ENCODE results near the gene TGM1. TPM values are rescaled to one million over a fixed set of nuclear protein-coding genes. Genes with fewer than 3 reads are reported as not detected.

TGM1 gene
- total RNA-seq, 1 experiment from 2014 or later: 2.9 TPM

DNA sequence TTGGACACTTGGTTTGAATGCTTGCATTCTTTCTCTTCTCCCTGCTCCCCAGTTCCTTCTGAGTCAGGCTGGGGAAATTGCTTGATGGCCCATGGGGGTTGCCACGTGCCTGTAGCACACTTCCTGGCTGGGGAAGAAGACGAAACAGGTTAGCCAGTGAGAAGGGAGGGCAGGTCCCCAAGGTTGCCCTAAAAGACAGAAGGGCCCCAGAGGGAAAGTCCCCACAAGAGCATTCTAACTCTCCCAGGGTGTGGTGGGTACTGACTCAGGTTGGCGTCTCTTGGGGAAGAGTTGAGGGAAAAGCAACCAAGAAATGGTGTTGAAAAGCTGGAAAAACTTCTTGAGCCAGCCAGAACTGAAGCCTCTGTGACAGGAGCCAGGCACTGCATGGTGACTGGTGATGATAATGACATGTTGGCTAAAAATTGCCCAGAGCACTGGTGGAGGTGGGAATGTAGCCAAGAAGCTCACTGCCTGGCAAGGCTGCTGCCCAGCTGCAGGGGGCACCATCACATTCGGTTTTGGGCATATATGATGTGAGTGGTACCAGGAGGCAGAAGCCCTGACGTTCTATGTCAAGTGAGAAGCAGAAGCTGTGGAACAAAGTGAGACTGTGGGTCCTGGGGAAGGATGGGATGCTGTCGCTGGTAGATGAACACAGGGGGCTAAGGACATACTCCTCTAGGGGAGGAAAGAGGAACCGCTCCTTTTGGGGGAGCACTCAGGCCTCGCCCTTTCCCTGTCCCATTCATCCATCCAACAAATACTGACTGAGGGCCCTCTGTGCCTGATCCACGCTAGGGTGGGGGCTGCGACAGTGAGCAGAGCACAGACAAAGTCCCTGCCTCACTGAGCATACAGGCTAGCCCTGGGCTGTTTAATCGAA lies 16.6 kb upstream of the TGM1 start:
- Mint-ChIP-seq H3K4me3 (no peak overlapping the region), H3K4me1 (peaks cover 2% of the 10 kb centered on the region in 2 experiments; a peak in 1 of 4 replicates), H3K9me3 (no peaks in the 10 kb centered on the region), H3K27ac (no peak overlapping the region), H3K36me3 (ENCODE audit: insufficient read depth in 1 of 3, low read depth in 3 of 3) (no peaks in the 10 kb centered on the region), H3K27me3 (ENCODE audit: low read depth) (no peaks in the 10 kb centered on the region)
- no peak overlapping the region for H3K27ac ChIP-seq (ENCODE audit: insufficient read length, low read depth, low read length)
- no peak overlapping the region for H3K9ac ChIP-seq (ENCODE audit: extremely low read depth, insufficient read length, low read length)
- H3K56ac ChIP-seq (ENCODE audit: insufficient read length, low read depth, low read length): no peak overlapping the region
- H2AK5ac ChIP-seq (ENCODE audit: insufficient read length, low read length): no peak overlapping the region
- no peaks in the 10 kb centered on the region for H3K4me1 ChIP-seq (ENCODE audit: insufficient read depth, low read length)
- H2BK12ac ChIP-seq (ENCODE audit: insufficient read length, low read depth, low read length): no peak overlapping the region
- H3K9me3 ChIP-seq (ENCODE audit: control insufficient read depth, low read depth, low read length): no peaks in the 10 kb centered on the region
- H3T11ph ChIP-seq (ENCODE audit: low read length): no peak overlapping the region
- no peak overlapping the region for H2AFZ ChIP-seq (ENCODE audit: low read length)
- no peak overlapping the region for H3K14ac ChIP-seq (ENCODE audit: insufficient read depth, low read length)
- no peak overlapping the region for H3K4me2 ChIP-seq (ENCODE audit: insufficient read depth, insufficient read length, low read length)
- H4K91ac ChIP-seq (ENCODE audit: insufficient read length, low read depth, low read length): no peak overlapping the region
- no peaks in the 10 kb centered on the region for H4K20me1 ChIP-seq (ENCODE audit: control insufficient read depth, insufficient read depth, insufficient read length)
- no CpG with 5 or more reads among the region's 11 CpGs for WGBS (ENCODE audit: extremely low coverage, insufficient read length, low lambda C conversion rate)
- H3K4ac ChIP-seq (ENCODE audit: low read depth, low read length): no peak overlapping the region
- H4K8ac ChIP-seq (replicated peaks; ENCODE audit: insufficient read length, low read depth, low read length): no peak overlapping the region
- H4K5ac ChIP-seq (ENCODE audit: insufficient read length, low read depth, low read length): no peak overlapping the region
- no peak for DNase-seq
- no peak overlapping the region for H3K18ac ChIP-seq (ENCODE audit: insufficient read length, low read depth, low read length)
- H3K27me3 ChIP-seq (ENCODE audit: insufficient read depth, low read length): no peaks in the 10 kb centered on the region
- H3K79me1 ChIP-seq (ENCODE audit: insufficient read depth, low read depth, low read length, poor library complexity, severe bottlenecking): no peaks in the 10 kb centered on the region
- H2BK120ac ChIP-seq (ENCODE audit: low read depth, low read length, poor library complexity, severe bottlenecking): no peak overlapping the region
- no peak overlapping the region for H3K23ac ChIP-seq (ENCODE audit: insufficient read length, low read depth, low read length)
- no peak overlapping the region for H2BK20ac ChIP-seq (ENCODE audit: low read depth, low read length, poor library complexity, severe bottlenecking)
- no peaks in the 10 kb centered on the region for H3K23me2 ChIP-seq (ENCODE audit: insufficient read length, low read depth, low read length, poor library complexity, severe bottlenecking)
- H2BK5ac ChIP-seq (ENCODE audit: insufficient read length, low read length): no peak overlapping the region
- no peaks in the 10 kb centered on the region for H3K79me2 ChIP-seq (ENCODE audit: insufficient read depth, low read length)
- H2BK15ac ChIP-seq (ENCODE audit: low read depth, low read length): no peak overlapping the region
- TF ChIP-seq, protein P1, sequence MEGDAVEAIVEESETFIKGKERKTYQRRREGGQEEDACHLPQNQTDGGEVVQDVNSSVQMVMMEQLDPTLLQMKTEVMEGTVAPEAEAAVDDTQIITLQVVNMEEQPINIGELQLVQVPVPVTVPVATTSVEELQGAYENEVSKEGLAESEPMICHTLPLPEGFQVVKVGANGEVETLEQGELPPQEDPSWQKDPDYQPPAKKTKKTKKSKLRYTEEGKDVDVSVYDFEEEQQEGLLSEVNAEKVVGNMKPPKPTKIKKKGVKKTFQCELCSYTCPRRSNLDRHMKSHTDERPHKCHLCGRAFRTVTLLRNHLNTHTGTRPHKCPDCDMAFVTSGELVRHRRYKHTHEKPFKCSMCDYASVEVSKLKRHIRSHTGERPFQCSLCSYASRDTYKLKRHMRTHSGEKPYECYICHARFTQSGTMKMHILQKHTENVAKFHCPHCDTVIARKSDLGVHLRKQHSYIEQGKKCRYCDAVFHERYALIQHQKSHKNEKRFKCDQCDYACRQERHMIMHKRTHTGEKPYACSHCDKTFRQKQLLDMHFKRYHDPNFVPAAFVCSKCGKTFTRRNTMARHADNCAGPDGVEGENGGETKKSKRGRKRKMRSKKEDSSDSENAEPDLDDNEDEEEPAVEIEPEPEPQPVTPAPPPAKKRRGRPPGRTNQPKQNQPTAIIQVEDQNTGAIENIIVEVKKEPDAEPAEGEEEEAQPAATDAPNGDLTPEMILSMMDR (conservative IDR thresholded peaks at IDR 0.05): peak; percentile 34
